ENCODE data around the gene KCNJ9. TPM values are rescaled to one million over a fixed set of nuclear protein-coding genes. Genes with fewer than 3 reads are reported as not detected.

Gene KCNJ9
- polyA plus RNA-seq, 3 donors: not detected

DNA sequence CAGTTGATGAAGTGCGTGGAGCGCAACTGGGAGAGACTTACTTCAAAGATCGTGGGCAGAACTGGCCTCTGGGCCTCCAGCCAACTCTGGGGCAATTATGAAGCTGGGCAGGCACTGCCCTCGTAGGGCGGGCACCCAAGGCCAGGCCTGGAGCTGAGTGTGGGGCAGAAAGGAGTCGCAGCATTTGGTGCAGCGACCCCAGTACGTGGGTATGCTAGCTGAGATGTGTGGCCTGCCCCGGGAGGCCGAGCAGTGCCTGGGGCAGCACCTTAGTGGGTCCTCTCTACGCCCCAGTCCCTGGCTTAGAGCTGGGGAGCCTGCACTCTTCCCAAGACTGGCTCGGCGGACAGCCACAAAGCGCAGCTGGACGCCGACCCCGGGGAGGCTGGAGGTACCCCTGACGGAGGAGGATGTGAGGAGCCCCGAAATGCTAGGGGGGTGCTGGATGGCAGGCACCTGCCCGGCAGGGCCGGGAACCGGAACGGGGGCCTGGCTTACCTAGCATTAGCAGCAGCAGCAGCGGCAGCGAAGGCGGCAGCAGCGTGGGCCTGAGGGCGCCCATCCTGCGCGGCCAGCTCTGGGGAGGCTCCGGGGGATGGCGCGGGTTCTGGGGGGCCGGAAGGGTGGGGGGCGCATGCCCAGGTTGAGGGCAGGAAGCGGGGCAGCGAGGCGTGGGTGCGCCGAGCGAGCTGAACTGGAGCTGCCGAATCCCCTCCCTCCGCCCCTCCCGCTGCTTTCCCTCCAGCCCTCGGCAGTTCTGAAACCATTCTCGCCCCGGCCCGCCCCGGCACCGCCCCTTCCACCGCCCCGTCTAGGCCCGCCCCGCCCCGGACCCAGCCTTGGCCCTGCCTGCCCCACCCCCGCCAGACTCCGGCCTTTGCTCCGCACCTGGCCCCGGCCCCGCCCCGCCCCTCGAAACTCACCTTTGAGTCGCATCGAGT is 16.8 kb downstream of the KCNJ9 start, which contains the start of gene IGSF8:
TSS of gene IGSF8 (minus strand) at position 709 of the 941 bp plus-strand sequence. CDS start at position 562, 147 bp downstream.
- peaks cover 49% of the 10 kb centered on the region for H3K4me1 Mint-ChIP-seq
- Histone ChIP-seq H3K36me3 (replicated peaks in 1 of 2; ENCODE audit: control insufficient read depth in 1 of 2, insufficient read depth in 2 of 2, low read length in 2 of 2) (peaks cover 0 to 18% of the 10 kb centered on the region in 2 donors), H3K4me1 (ENCODE audit: control insufficient read depth in 1 of 2, insufficient read depth in 2 of 2, low read length in 2 of 2) (peaks cover 57 to 64% of the 10 kb centered on the region in 2 donors), H3K9me3 (replicated peaks in 1 of 2; ENCODE audit: control insufficient read depth in 1 of 2, insufficient read depth in 1 of 2, low read length in 2 of 2) (no peaks in the 10 kb centered on the region), H4K20me1 (ENCODE audit: insufficient read depth, low read length) (peaks cover 7% of the 10 kb centered on the region), H2AFZ (ENCODE audit: insufficient read depth, low read depth, low read length, poor library complexity, severe bottlenecking) (peak within 1 kb of the TSS; percentile 89), H3K9ac (ENCODE audit: insufficient read depth, low read length, poor library complexity, severe bottlenecking) (peak within 1 kb of the TSS; percentile 73), H3K27me3 (ENCODE audit: control insufficient read depth in 2 of 2, insufficient read depth in 2 of 2, low read length in 2 of 2) (no peaks in the 10 kb centered on the region), H3K4me3 (replicated peaks in 1 of 3; ENCODE audit: low read depth in 2 of 3, low read length in 3 of 3) (peak within 1 kb of the TSS; percentile 48 to 86 (median 79)), H3K79me2 (ENCODE audit: insufficient read depth, low read length) (no peaks in the 10 kb centered on the region), H3K27ac (ENCODE audit: low read depth in 1 of 2, low read length in 2 of 2) (peak within 1 kb of the TSS; percentile 81 to 87), H3K4me2 (replicated peaks; ENCODE audit: extremely low read depth, low read length, poor library complexity, severe bottlenecking) (peak within 1 kb of the TSS; percentile 95)
- TF ChIP-seq, protein P1, sequence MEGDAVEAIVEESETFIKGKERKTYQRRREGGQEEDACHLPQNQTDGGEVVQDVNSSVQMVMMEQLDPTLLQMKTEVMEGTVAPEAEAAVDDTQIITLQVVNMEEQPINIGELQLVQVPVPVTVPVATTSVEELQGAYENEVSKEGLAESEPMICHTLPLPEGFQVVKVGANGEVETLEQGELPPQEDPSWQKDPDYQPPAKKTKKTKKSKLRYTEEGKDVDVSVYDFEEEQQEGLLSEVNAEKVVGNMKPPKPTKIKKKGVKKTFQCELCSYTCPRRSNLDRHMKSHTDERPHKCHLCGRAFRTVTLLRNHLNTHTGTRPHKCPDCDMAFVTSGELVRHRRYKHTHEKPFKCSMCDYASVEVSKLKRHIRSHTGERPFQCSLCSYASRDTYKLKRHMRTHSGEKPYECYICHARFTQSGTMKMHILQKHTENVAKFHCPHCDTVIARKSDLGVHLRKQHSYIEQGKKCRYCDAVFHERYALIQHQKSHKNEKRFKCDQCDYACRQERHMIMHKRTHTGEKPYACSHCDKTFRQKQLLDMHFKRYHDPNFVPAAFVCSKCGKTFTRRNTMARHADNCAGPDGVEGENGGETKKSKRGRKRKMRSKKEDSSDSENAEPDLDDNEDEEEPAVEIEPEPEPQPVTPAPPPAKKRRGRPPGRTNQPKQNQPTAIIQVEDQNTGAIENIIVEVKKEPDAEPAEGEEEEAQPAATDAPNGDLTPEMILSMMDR (IDR thresholded peaks at IDR 0.05): no peak
- H3K27me3 Mint-ChIP-seq (ENCODE audit: low read depth in 3 of 3): peaks cover 3 to 10% (median 4%) of the 10 kb centered on the region in 3 donors
- peaks cover 7 to 9% of the 10 kb centered on the region in 2 donors for H3K36me3 Mint-ChIP-seq
- 4% methylated on average over 29 of the region's 64 CpGs for WGBS (ENCODE audit: insufficient coverage)
- H3K9me3 Mint-ChIP-seq: no peaks in the 10 kb centered on the region
- peak within 1 kb of the TSS; percentile 80 to 90 for H3K4me3 Mint-ChIP-seq
- DNase-seq: peak; percentile 66 to 75 (median 72)
- peak within 1 kb of the TSS; percentile 87 to 96 (median 92) for H3K27ac Mint-ChIP-seq
- intact Hi-C loops (cut with micrococcal nuclease): loop anchor here (5.0 to 10.0 kb wide), 3 partner anchors 109 to 313 kb away; partner anchors contain the start of genes DUSP23 (in 1 of the 2) and PEA15 (in 1 of the 2)

DNA sequence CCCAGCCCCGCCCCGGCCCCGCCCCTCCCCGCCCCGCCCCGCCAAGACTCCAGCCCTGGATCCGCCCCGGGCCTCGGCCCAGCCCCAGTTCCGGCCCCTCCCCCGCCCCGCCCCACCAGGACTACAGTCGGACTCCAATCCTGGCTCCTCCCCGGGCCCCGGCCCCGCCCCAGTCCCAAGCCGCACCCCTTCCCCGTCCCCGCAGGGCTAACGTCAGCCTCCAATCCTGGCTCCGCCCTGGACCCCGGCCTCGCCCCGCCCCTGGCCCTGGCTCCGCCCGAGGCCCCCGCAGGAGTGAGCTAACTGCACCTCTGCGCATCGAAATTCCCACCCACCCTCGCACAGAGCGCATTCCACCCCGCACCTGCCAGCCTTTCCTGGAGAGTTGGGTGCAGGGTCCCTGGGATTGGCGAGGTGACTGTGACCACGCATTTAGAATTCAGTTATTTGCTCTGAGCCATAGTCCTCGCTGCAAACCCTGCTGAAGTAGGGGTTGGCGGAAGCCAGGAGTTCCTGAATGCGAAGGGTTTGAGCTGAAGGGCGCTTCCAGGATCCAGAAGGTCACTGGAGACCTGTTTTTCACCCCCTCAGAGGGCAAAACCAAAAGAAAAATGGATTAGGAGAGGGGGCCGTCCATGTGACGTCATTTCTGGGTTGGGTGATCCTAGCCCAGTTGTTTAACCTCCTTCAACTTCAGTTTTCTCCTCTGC is 17.7 kb downstream of the KCNJ9 start:
- WGBS (ENCODE audit: insufficient coverage): 1% methylated on average over 21 of the region's 40 CpGs
- Histone ChIP-seq H3K79me2 (ENCODE audit: insufficient read depth, low read length) (no peaks in the 10 kb centered on the region), H3K4me1 (ENCODE audit: control insufficient read depth in 1 of 2, insufficient read depth in 2 of 2, low read length in 2 of 2) (peaks cover 66 to 72% of the 10 kb centered on the region in 2 donors), H2AFZ (ENCODE audit: insufficient read depth, low read depth, low read length, poor library complexity, severe bottlenecking) (peak overlapping the region; percentile 82), H4K20me1 (ENCODE audit: insufficient read depth, low read length) (peaks cover 3% of the 10 kb centered on the region), H3K27me3 (ENCODE audit: control insufficient read depth in 2 of 2, insufficient read depth in 2 of 2, low read length in 2 of 2) (no peaks in the 10 kb centered on the region), H3K27ac (ENCODE audit: low read depth in 1 of 2, low read length in 2 of 2) (peak overlapping the region; percentile 81 to 87), H3K36me3 (replicated peaks in 1 of 2; ENCODE audit: control insufficient read depth in 1 of 2, insufficient read depth in 2 of 2, low read length in 2 of 2) (peaks cover 0 to 11% of the 10 kb centered on the region in 2 donors), H3K9me3 (replicated peaks in 1 of 2; ENCODE audit: control insufficient read depth in 1 of 2, insufficient read depth in 1 of 2, low read length in 2 of 2) (no peaks in the 10 kb centered on the region), H3K4me2 (replicated peaks; ENCODE audit: extremely low read depth, low read length, poor library complexity, severe bottlenecking) (peak overlapping the region; percentile 79), H3K4me3 (replicated peaks in 1 of 3; ENCODE audit: low read depth in 2 of 3, low read length in 3 of 3) (peak overlapping the region; percentile 48 to 82 (median 52)), H3K9ac (ENCODE audit: insufficient read depth, low read length, poor library complexity, severe bottlenecking) (peak overlapping the region; percentile 68)
- intact Hi-C loops (cut with micrococcal nuclease): loop anchor here (5.0 to 10.0 kb wide), 3 partner anchors 108 to 314 kb away; partner anchors contain the start of genes DUSP23 (in 1 of the 2) and PEA15 (in 1 of the 2)
- Mint-ChIP-seq H3K36me3 (peaks cover 6 to 7% of the 10 kb centered on the region in 2 donors), H3K27me3 (ENCODE audit: low read depth in 3 of 3) (peaks cover 3 to 10% (median 4%) of the 10 kb centered on the region in 3 donors), H3K4me1 (peaks cover 58% of the 10 kb centered on the region), H3K27ac (peak overlapping the region; percentile 87 to 96 (median 92)), H3K4me3 (peak overlapping the region; percentile 80 to 86), H3K9me3 (no peaks in the 10 kb centered on the region)
- TF ChIP-seq, protein P1 (IDR thresholded peaks at IDR 0.05): no peak
- peak; percentile 91 to 93 (median 93) for DNase-seq

Data from CD14-positive monocyte (primary cell).